ENCODE measurements around the gene SLX9. TPM values are rescaled to one million over a fixed set of nuclear protein-coding genes. Genes with fewer than 3 reads are reported as not detected.
"Not testable (repeated sequence)": the region's sequence is repeated elsewhere in the genome, so short reads cannot be mapped to it uniquely, and the experiment has no call there.

The SLX9 gene
- total RNA-seq, 1 experiment from 2014 or later: 80.1 TPM

DNA sequence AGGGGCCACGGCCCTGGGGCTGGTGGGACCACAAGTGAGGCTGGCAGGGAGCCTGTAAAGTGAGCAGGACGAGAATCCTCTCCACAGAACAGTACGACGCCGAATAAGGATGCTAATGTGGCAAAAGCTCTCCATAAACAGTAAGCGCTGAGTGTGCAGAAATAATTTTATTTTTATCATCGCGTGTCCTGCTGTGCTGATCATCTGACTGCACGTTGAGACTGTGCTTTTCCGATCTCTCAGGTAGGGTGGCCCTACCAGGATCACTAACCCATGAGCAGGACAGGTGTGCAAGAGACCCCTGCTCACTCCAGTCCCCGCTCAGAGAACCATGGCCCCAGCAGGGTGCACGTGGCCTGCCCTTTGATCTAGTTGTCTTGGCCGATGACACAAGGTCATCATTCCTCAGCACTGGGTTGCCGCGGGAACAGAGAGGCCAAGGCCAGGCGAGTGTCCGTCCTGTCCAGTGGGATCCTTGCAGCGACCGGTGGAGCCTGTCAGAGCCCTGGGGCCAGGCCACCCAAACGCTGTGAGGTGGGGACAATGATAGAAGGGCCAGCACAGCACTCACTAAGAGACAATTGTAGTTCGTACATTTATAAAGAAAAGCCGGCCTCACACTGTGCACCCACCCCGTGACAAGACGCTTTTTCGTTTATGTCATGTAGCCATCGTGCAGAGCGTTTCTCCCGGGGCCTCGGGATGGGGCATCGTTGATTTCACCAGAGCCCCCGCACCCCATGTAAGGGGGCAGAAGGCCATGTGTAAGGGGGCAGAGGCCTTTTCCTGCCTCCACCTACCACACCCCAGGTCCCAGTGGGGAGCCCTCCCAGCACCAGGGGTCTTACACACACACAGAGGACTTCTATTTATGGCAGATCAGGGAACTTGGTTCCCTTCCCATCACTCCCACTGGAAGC, 81.9 kb downstream of the SLX9 start:
- no peak overlapping the region for H2AFZ ChIP-seq (ENCODE audit: low read length)
- no peaks in the 10 kb centered on the region for H4K20me1 ChIP-seq (ENCODE audit: low read length)
- ChIA-PET POLR2A (ENCODE audit: unreplicated experiment) (no interaction called here), CTCF (no interaction called here)
- H3K27ac ChIP-seq (ENCODE audit: low read length): no peak overlapping the region
- no peak overlapping the region for H3K4me2 ChIP-seq (ENCODE audit: low read length)
- intact Hi-C loops (cut with micrococcal nuclease): no loop called here
- H3K36me3 ChIP-seq (ENCODE audit: low read depth, low read length): no peaks in the 10 kb centered on the region
- TF ChIP-seq EZH2 (IDR thresholded peaks at IDR 0.05; ENCODE audit: low read length, unreplicated experiment) (no peak), EZH2phosphoT487 (IDR thresholded peaks at IDR 0.05; ENCODE audit: borderline replicate concordance, low read length) (no peak)
- TF ChIP-seq, protein P1, sequence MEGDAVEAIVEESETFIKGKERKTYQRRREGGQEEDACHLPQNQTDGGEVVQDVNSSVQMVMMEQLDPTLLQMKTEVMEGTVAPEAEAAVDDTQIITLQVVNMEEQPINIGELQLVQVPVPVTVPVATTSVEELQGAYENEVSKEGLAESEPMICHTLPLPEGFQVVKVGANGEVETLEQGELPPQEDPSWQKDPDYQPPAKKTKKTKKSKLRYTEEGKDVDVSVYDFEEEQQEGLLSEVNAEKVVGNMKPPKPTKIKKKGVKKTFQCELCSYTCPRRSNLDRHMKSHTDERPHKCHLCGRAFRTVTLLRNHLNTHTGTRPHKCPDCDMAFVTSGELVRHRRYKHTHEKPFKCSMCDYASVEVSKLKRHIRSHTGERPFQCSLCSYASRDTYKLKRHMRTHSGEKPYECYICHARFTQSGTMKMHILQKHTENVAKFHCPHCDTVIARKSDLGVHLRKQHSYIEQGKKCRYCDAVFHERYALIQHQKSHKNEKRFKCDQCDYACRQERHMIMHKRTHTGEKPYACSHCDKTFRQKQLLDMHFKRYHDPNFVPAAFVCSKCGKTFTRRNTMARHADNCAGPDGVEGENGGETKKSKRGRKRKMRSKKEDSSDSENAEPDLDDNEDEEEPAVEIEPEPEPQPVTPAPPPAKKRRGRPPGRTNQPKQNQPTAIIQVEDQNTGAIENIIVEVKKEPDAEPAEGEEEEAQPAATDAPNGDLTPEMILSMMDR (conservative IDR thresholded peaks at IDR 0.05; ENCODE audit: low read depth, low read length): no peak
- H3F3A ChIP-seq (ENCODE audit: low read length, unreplicated experiment): no peaks in the 10 kb centered on the region
- H3K27me3 ChIP-seq (ENCODE audit: low read length): no peaks in the 10 kb centered on the region
- no peak for DNase-seq
- H3K9ac ChIP-seq (ENCODE audit: low read length): no peak overlapping the region
- no peaks in the 10 kb centered on the region for H3K79me2 ChIP-seq (ENCODE audit: low read length)
- no TSS peak for BruUV-seq (replicated peaks)
- ATAC-seq: no peak
- no peak overlapping the region for H3K4me3 ChIP-seq (ENCODE audit: low read length)
- H3K9me3 ChIP-seq (ENCODE audit: low read length): no peaks in the 10 kb centered on the region
- H3K9me2 ChIP-seq (replicated peaks; ENCODE audit: low read length): no peaks in the 10 kb centered on the region
- peaks cover 14% of the 10 kb centered on the region; the same call in 1 of the 2 replicates for H3K4me1 ChIP-seq (ENCODE audit: insufficient read depth, low read length)

DNA sequence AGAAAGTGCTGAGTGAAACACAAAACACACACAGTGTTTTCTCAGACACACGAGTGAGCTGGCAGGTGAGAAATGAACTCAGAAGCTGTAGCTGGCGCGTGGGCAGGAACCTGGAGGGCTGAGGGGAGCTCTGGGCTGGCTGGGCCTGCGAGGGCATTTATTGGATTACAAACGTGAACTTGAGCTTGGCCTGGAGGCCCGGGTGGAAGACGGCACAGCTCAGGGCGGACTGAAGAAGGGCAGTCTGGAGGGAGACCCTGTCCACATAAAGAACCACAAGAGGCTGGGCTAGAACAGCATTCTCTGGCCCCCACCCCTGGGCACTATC, 82.5 kb downstream of the SLX9 start:
- ChIA-PET CTCF (no interaction called here), POLR2A (ENCODE audit: unreplicated experiment) (no interaction called here)
- no peak for ATAC-seq
- Histone ChIP-seq H3K36me3 (ENCODE audit: low read depth, low read length) (no peaks in the 10 kb centered on the region), H3K4me2 (ENCODE audit: low read length) (no peak overlapping the region), H3K27me3 (ENCODE audit: low read length) (no peaks in the 10 kb centered on the region), H3K4me1 (ENCODE audit: insufficient read depth, low read length) (peaks cover 11% of the 10 kb centered on the region; the same call in 1 of the 2 replicates), H3K4me3 (ENCODE audit: low read length) (no peak overlapping the region), H4K20me1 (ENCODE audit: low read length) (no peaks in the 10 kb centered on the region), H3K9me3 (ENCODE audit: low read length) (no peaks in the 10 kb centered on the region), H3K27ac (ENCODE audit: low read length) (no peak overlapping the region), H3K9ac (ENCODE audit: low read length) (no peak overlapping the region), H3F3A (ENCODE audit: low read length, unreplicated experiment) (no peaks in the 10 kb centered on the region), H3K9me2 (replicated peaks; ENCODE audit: low read length) (no peaks in the 10 kb centered on the region), H3K79me2 (ENCODE audit: low read length) (no peaks in the 10 kb centered on the region), H2AFZ (ENCODE audit: low read length) (no peak overlapping the region)
- BruUV-seq (replicated peaks): no TSS peak
- no peak for DNase-seq
- intact Hi-C loops (cut with micrococcal nuclease): no loop called here
- no peak for TF ChIP-seq EZH2phosphoT487 (IDR thresholded peaks at IDR 0.05; ENCODE audit: borderline replicate concordance, low read length)
- TF ChIP-seq EZH2 (IDR thresholded peaks at IDR 0.05; ENCODE audit: low read length, unreplicated experiment): no peak
- TF ChIP-seq, protein P1 (conservative IDR thresholded peaks at IDR 0.05; ENCODE audit: low read depth, low read length): no peak

DNA sequence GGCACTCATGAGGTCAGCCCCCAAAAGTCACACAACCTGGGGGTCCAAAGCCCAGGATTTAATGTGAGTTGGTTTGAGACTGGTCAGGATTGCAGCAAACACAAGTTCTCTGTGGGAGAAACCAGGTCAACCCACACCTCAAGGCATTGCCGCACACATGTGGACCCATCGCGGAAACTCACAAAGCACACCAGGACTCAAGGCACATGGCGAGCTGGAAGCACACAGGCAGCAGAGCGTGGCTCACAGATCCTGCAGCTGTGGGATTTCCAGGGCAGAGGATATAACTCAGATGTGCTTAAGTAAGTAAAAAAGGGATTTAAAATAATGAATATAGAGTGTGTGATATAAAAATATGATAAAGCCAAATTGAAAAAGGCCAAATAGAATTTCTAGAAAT, 82.9 kb downstream of the SLX9 start:
- H3K36me3 ChIP-seq (ENCODE audit: low read depth, low read length): no peaks in the 10 kb centered on the region
- H3K9ac ChIP-seq (ENCODE audit: low read length): no peak overlapping the region
- no peak overlapping the region for H3K4me3 ChIP-seq (ENCODE audit: low read length)
- intact Hi-C loops (cut with micrococcal nuclease): no loop called here
- no peak for TF ChIP-seq EZH2phosphoT487 (IDR thresholded peaks at IDR 0.05; ENCODE audit: borderline replicate concordance, low read length)
- TF ChIP-seq, protein P1 (conservative IDR thresholded peaks at IDR 0.05; ENCODE audit: low read depth, low read length): no peak
- ChIA-PET POLR2A (ENCODE audit: unreplicated experiment) (no interaction called here), CTCF (no interaction called here)
- no peaks in the 10 kb centered on the region for H3F3A ChIP-seq (ENCODE audit: low read length, unreplicated experiment)
- no peaks in the 10 kb centered on the region for H3K79me2 ChIP-seq (ENCODE audit: low read length)
- H3K4me2 ChIP-seq (ENCODE audit: low read length): no peak overlapping the region
- ATAC-seq (no peak), DNase-seq (no peak)
- H4K20me1 ChIP-seq (ENCODE audit: low read length): no peaks in the 10 kb centered on the region
- H3K27ac ChIP-seq (ENCODE audit: low read length): no peak overlapping the region
- BruUV-seq (replicated peaks): no TSS peak
- H3K4me1 ChIP-seq (ENCODE audit: insufficient read depth, low read length): peaks cover 8% of the 10 kb centered on the region; the same call in 1 of the 2 replicates
- no peaks in the 10 kb centered on the region for H3K9me3 ChIP-seq (ENCODE audit: low read length)
- no peaks in the 10 kb centered on the region for H3K27me3 ChIP-seq (ENCODE audit: low read length)
- H2AFZ ChIP-seq (ENCODE audit: low read length): no peak overlapping the region
- H3K9me2 ChIP-seq (replicated peaks; ENCODE audit: low read length): no peaks in the 10 kb centered on the region

DNA sequence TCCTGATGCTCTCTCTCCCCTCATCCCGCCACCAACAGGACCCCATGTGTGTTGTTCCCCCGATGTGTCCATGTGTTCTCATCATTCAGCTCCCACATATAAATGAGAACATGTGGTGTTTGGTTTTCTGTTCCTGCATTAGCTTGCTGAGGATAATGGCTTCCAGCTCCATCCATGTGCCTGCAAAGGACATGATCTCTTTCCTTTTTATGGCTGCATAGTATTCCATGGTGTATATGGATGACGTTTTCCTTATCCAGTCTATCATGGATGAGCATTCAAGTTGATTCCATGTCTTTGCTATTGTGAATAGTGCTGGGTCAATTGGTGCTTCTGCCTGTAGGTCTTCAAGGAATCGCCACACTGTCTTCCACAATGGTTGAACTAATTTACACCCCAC, 84.7 kb downstream of the SLX9 start:
- H3K9me2 ChIP-seq (replicated peaks; ENCODE audit: low read length); H3K27me3 ChIP-seq (ENCODE audit: low read length); H3K4me1 ChIP-seq (ENCODE audit: insufficient read depth, low read length); H4K20me1 ChIP-seq (ENCODE audit: low read length); BruUV-seq (replicated peaks); H3K4me3 ChIP-seq (ENCODE audit: low read length); H3K9ac ChIP-seq (ENCODE audit: low read length); POLR2A ChIA-PET (ENCODE audit: unreplicated experiment); DNase-seq; H3K27ac ChIP-seq (ENCODE audit: low read length); H3K79me2 ChIP-seq (ENCODE audit: low read length); H3K9me3 ChIP-seq (ENCODE audit: low read length); H3K36me3 ChIP-seq (ENCODE audit: low read depth, low read length); CTCF ChIA-PET; H3F3A ChIP-seq (ENCODE audit: low read length, unreplicated experiment); H2AFZ ChIP-seq (ENCODE audit: low read length); H3K4me2 ChIP-seq (ENCODE audit: low read length); intact Hi-C loops (cut with micrococcal nuclease); ATAC-seq: not testable (repeated sequence)
